ENCODE measurements around the gene BCL7B.
"Not testable (repeated sequence)": the region's sequence is repeated elsewhere in the genome, so short reads cannot be mapped to it uniquely, and the experiment has no call there.

The BCL7B gene

DNA sequence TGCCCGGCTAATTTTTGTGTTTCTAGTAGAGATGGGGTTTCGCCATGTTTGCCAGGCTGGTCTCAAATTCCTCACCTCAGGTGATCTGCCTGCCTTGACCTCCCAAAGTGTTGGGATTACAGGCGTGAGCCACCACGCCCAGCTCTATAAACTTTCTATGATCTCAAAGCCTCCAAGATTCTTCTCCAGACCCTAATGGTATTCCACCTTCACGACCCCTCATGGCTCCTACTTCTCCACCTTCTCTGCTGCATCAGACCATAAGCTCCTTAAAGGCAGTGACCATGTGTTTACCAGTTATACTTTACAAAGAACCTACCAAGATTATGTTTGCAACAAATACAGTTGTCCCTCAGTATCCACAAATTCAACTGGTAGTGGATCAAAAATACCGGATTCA, 25.3 kb downstream of the BCL7B start:
- no peak for DNase-seq

DNA sequence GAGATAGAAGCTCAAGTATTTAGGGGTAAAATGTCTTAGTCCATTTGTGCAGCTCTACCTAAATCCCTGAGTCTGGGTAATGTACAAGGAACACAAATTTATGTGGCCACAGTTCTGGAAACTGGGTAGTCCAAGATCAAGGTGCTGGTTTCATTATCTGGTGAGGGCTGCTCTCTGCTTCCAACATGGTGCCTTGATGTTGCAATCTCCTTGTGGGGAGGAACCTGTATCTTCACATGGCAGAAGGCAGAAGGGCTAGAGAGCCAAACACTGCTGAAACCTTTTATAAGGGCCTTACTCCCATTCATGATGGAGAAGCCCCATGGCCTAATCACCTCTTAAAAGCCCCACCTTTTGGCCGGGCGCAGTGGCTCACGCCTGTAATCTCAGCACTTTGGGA, 26.7 kb downstream of the BCL7B start:
- DNase-seq, result no peak

DNA sequence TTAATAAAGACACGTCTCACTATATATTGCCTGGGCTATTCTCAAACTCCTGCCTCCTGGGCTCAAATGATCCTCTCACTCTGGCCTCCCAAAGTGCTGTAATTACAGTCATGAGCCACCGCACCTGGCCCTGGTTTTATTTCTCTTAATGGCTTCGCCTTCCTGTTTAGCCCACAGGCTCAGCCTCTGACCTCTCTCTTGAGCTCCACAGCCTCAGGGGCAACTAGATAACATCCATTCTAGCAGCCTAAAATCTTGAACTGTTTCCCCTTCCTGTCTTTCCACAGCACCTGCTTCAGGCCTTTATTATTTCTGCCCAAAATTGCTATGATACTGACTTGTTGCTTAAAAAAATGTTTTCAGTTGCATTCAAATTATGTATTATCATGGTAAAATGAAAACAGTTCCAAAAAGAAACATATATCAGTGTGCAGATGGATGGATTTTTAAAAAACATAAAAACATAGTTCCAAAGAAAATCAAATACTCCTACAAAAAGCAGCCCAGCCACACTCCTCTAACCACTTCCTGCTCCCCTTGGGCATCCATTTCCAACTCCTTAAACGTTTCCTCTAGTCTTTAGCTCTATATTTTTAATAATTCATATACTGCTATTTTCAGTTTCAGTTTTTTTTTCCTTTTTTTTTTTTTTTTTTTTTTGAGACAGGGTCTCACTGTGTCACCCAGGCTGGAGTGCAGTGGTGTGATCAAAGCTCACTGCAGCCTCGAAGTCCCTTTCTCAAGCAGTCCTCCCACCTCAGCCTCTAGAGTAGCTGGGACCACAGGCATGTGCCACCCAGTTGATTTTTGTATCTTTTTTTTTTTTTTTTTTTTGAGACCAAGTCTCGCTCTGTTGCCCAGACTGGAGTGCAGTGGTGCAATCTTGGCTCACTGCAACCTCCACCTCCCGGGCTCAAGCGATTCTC, 30.3 kb downstream of the BCL7B start:
- no peak for DNase-seq

DNA sequence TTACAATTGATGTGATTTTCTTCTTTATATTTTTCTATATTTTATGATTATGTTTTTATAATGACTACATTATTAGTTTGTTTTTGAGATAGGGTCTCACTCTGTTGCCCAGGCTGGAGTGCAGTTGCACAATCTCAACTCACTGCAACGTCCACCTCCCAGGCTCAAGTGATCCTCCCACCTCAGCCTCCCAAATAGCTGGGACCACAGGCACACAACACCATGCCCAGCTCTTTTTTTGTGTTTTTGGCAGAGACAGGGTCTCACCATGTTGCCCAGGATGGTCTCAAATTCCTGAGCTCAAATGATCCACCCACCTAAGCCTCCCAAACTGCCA, 31.4 kb downstream of the BCL7B start:
- not testable (repeated sequence) for DNase-seq

DNA sequence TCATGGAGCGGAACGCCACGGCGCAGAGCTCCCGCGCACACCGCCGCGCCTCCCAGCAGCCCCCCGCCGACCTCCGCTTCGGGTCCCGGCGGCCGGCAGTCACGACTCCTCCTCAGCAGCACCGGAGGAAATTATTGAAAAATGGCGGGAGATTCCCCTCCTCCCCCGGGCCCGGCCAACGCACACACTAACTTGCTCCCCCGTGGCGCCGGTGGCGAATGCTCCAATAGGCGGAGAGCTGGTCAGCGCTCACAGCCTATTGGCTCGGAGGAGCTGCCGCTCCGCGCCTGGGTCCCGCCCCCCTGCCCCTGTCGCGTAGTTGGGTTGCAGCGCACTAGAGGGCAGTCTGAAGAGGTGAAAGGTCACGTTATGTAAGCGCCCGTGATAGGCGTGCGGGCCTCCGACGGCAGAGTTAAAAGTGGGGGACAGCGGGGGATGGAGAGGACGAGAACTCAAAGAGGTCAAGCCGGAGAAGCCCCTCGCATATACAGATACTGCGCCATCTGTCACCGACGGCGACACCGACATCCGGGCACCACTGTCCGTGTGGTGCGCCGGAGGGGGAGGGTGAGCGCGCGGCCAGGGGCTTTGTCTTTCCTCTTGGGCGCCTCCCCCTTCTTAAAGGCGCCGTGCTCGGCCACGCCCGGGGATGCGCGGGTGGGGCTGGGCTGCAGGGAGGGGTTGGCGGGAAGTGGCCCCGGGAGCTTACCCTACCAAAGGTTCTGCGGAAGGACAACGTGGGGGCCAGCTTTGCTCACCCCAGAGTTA, 35.2 kb downstream of the BCL7B start, which contains the start of gene BAZ1B:
Gene BAZ1B, minus strand, starts transcription at position 189 of the 768 bp plus-strand sequence. CDS start 360 bp downstream, outside the sequence.
- peak; percentile 99 for DNase-seq

DNA sequence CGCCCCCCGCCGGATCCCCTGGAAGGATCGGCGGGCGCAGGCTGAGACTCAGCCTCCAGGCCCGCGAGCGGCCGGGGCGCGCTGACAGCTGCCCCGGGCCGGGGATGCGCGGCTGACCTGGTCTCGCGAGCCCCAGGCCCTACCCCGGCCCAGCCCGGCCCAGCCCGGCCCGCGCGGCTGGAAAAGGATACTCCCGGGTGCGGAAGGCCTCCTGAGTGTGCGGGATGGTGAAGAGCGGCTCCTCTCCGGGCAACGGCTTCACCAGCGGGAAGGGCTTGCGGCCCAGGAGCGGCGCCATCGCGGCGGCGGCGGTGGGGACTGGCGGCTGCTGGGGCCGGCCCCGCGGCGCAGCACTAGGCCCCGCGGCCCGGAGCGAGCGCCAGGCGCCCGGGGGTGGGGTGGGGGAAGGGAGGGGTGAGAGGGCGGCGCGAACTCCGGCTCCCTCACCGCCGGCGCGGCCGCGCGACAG, 35.8 kb downstream of the BCL7B start:
- no peak for DNase-seq

DNA sequence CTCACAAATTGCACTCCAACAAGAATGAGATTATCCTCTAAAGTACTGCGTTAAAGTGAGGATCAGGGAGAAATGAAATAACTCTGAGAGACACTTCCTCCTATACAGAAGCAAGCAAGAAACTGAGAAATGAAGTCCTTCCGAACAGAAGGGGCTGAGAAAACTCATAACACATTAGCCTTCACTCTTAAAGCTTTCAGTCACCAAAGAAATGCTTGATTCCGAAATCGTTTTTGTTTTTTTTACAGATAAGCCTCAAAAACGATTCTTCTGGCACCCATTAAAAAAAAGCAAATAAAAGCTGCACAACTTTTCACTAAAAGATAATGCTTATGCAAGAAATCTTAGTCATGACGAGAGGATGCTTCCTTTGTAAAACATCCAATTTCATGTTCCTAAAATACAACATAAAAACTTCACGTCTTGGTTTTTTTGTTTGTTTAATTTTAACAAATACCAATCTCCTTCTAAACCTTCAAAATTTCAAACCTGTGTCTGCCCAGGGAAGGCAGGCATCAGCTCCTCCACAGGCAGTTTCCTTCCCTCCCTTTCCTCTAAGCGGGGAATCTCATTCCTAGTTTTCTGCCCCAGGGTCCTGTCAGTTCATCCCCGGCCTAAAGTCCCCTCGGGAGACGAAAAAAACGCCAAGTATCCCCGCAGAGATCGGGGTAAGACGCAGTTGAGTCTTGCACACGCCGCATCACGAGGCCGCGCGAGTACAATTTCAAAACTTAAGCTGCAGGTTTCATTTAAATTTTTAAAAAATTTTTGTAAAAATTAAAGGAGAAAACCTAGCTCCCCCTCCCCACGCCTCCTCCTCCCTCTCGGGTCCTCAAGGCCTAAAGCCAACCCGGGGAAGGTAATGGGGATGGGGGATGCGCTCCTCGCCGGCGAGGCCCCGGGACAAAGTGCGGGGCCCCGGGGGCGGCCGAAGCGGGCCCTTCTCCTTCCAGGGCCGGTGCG, 36.5 kb downstream of the BCL7B start:
- DNase-seq, result peak; percentile 72

DNA sequence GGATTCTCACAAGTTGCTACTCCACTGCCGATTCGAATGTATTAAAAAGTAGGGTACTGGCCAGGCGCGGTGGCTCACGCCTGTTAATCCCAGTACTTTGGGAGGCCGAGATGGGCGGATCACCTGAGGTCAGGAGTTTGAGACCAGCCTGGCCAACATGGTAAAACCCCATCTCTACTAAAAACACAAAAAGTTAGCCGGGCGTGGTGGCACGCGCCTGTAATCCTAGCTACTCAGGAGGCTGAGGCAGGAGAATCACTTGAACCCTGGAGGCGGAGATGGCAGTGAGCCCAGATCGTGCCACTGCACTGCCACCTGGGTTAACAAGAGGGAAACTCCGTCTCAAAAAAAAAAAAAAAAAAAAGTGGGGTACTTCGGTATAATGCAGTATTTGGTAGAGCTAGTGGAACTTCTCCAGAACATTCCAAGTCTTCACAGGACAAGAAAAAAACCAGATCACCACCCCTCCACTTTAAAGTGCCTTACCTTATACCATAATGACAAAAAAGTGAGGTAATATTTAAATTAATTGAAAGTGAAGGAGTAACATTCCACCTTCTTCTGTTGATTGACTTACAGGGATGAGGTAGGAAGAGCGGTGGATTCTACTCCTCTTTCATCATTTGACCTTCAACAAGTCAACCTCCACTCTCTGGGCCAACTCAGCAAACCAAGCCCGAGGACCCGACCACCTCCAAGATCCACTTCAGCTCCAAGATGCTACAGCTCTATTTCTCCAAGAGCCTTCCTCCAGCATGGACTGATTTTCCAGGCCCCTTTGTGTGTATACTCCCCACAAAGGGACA, 37.4 kb downstream of the BCL7B start:
- no peak for DNase-seq

DNA sequence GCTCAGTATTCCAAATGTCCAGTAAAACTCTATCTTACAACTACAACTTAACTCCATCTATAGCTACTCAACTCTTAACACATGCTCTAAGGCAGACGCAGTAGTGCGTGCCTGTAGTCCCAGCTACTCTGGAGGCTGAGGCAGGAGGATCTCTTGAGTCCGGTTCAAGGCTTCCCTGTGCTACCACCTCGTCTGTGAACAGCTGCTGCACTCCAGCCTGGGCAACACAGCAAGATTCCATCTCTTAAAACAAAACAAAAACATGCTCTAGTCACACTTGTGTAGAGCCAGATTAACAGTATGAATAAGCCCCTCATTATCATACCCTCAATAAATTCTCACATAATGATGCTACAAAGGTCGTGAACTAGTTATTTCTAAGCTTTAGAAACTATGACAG, 39.0 kb downstream of the BCL7B start:
- DNase-seq, result no peak

DNA sequence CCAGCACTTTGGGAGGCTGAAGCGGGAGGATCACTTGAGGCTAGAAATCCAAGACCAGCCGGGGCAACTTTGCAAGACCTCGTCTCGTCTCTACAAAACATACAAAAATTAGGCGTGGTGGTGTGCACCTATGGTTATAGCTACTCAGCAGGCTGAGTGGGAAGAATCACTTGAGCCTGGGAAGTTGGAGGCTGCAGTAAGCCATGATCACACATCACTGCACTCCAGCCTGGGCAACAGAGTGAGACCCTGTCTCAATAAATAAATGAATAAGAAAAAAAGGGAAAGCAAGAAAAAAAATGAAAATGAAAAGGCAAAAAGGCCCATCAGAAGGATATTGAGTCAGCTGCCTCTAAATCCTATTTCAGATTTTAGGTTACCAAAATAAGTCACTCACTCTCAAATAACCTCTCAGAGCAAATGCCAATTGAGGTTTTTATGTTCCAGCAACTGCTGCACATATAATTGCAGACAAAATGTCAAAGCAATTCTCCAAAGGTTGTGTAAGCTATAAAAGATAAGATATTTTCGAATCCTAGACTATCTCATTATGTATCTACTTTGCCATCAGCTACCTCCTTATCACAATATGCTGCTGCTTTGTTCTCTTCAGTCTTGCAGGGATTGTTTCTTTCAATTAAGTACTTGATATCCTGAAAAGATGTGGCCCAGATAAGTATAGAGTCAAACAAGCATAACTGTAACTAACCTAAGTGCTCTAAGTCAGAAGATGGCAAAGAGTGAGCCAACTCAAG, 40.1 kb downstream of the BCL7B start:
- DNase-seq, result no peak

DNA sequence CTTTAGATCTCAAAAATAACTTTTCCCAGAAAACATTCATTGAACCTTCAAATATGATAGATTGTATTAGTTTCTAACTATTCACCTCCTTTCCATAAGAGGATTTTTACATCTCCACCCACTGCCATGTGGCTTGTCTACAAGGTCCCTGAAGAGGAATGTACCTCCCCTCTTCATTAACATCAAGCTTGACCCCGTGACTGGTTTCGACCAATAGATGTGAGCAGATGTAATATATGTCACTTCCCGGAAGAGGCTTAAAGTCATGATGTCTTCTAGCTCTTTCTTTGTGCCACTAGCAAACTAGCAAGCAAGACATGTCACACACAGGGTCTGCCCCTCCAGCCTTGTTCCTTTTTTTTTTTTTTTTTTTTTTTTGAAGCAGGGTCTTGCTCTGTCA, 42.3 kb downstream of the BCL7B start:
- DNase-seq, result no peak

DNA sequence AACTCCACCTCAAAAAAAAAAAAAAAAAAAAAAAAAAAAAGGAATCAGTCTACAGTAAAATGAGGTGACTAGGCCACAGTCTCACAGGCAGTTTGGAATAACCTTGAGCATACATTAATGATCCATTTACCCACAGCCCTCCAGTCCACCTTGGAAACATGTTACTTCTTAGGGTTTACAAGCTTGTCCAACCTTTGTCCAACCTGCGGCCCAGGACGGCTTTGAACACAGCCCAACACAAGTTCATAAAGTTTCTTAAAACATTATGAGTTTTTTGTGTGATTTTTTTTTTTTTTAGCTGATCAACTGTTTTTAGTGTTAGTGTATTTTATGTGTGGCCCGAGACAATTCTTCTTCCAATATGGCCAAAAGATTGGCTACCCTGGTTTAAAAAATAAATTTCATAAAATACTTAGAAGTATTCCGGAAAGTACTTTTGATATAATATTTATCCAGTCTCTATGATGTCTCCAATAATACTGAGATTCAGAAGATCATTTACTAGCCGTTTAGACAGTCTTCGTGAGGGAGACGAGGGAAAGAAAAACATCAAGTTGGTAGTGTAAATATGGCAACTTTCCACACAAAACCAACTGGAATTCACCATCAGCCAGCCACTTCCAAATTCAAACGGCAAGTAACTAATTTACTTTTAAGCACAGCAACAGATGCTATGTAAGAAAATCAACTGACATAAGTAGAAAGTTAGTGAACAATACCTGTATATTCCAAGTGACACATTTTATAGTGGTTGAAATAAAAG, 45.3 kb downstream of the BCL7B start:
- no peak for DNase-seq

DNA sequence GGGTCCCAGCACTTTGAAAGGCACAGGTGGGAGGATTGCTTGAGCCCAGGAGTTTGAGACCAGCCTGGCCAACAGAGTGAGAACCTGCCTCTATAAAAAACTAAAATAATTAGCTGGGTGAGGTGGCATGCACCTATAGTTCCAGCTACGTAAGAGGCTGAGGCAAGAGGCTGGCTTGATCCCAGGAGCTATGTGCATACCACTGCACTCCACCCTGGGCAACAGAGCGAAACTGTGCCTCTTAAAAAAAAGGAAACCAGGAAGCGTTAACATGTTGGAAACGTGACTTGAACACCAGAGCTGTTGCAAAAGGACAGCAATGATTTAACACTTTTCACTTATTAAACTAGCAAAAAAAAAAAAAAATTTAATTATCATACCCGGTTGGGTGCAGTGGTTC, 48.0 kb downstream of the BCL7B start:
- no peak for DNase-seq

DNA sequence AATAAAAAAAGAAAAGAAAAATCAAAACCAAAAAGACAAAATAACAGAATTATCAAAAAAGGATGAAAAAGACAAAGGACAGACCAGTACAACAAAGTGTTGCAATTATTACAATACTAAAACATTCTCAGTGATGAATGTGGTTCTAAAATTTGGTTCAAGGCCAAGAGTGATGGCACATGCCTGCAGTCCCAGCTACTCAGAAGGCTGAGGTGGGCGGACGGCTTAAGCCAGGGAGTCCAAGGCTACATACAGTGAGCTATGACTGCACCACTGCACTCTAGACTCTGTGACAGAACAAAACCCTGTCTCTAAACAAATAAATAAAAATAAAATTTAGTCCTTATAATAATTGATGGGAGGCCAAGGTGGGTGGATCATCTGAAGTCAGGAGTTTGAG, 49.9 kb downstream of the BCL7B start:
- DNase-seq, result no peak

DNA sequence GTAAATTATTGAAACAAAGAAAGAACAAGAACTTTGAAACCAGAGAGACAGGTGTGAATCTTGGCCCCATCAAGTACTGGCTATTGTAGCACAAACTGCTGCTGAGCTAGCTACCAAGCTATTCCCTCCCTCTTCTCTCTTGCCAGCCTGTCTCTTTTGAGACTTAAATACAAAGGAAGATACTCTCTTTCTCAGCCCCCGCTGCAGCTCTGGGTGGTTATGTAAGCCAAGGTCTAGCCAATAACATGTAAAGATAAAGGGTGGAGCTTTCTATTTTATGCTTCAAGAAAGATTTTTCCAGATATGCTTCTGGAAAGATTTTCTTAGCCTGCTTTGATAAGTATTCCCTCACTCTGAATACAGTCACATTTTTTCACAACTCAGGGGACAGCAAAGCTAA, 52.6 kb downstream of the BCL7B start:
- no peak for DNase-seq

DNA sequence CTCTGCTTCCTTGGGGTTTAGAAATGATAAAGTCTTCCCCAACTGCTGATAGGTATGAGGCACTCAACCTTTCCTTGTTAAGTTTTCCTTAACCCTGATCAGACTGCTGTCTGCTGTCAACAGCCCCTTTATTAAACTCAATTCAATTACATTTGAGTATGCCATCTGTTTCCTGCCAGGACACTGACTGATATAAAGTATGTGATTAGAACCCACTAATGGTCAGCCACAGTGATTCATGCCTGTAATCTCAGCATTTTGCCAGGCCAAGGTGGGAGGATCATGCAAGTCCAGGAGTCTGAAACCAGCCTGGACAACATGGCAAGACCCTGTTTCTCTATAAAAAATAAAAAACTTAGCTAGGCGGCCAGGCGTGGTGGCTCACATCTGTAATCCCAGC, 53.5 kb downstream of the BCL7B start:
- DNase-seq, result no peak

DNA sequence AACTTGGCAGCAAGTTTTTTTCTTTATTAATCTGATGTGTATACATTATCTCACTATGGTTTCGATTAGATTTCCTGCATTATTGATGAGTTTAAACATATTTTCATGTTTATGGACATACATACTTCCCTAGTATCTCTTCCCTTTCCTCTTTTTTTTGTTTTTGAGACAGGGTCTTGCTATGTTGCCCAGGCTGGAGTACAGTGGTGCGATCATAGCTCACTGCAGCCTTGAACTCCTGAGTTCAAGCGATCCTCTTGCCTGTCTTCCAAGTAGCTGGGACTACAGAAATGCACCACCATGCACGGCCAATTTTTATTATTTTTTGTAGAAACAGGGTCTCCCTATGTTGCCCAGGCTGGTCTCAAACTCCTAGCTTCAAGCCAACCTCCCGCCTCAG, 54.3 kb downstream of the BCL7B start:
- DNase-seq, result no peak

DNA sequence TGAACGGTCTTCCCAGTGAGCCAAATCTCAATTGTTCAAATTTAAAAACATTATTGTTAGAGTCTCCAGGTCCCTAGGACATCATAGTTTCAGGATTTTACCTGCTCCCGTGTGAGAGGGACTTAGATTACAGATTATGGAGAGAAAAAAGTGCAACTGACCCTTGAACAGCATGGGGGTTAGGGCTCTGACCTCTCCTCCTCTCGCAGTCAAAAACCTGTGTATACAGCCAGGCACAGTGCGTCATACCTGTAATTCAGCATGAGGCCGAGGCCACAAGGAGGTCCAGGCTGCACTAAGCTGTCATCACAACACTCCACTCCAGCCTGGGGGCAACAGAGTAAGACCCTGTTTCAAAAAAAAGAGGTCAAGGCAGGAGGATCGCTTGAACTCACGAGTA, 60.9 kb downstream of the BCL7B start:
- no peak for DNase-seq

DNA sequence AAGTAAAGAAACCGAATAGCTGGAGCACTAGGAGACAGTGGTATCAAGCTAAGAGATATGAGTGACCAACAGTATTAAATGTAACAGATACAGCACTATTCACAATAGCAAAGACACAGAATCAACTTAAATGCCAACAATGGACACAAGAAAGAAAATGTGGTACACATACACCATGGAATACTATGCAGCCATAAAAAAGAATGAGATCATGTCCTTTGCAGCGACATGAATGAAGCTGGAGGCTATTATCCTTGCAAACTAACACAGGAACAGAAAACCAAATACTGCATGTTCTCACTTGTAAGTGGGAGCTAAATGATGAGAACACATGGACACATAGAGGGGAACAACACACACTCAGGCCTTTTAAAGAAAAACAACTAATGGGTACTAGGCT, 62.0 kb downstream of the BCL7B start:
- not testable (repeated sequence) for DNase-seq

DNA sequence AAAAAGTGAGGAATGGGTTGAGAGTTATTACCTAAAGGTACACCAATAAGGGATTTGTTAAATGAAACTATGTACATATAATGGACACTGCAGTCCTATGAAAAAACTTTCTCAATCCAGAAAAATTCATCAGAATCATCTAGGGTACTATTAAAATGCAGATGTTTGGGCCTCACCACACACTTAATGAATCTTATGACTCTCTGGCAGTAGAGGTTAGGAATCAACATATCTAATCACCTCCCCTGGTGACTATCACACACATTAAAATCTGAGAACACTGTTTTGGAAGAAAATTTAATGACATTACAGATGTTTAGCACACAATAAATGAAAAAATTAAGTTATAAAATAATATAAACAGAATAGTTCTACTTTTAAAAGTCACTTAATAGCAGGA, 67.5 kb downstream of the BCL7B start:
- no peak for DNase-seq
